ENCODE data around the gene HPGD. TPM values are rescaled to one million over a fixed set of nuclear protein-coding genes. Genes with fewer than 3 reads are reported as not detected.
A peak's percentile ranks its signal among the peaks of the same experiment; 100 is the strongest.

The HPGD gene
- total RNA-seq (2014; rRNA removed; shearing (Covaris generic)) = 0.24 TPM in 1 of 2 replicates, not detected in the other

DNA sequence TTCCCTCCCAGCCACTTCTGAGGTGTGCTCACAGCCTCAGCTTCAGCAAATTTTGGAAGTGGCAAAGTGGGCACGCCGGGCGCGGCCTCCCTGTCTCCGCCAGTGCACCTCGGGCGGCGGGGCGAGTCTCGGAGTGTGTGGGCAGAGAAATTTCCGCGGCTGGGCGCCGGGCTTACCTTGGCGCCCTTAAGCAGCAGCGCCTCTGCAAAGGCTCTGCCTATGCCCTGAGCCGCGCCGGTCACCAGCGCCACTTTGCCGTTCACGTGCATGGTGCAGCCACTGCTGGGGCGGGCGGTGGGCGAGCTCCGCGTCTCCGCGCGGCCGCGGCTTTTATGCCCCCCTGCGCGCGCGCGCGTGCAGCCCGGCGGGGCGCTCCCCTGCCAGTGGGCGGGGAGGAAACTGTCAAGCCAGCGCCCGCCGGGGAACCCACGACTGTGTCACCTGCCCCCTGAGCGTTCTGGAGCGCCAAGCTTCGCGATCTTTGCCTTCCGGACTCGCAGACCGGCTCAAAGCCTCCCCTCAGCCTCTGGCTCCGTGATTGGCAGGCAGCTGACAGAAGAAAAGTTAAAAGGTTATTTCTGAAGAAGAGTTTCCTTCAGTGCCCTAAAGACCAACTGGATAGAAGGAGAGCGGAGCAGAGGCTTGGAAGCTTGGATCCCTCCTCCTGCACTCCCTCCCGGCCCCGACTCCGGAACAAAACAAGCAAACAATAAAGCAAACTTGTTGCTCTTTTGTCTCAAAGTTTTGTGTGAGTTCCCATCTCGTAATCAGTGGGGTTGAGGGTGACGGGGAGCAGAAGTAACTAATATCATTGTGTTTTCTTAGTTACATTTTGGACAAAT, at the start of gene HPGD:
TSS of gene HPGD (minus strand) at position 306 of the 842 bp plus-strand sequence. CDS start at position 269, 37 bp downstream.
- no peak for DNase-seq (ENCODE audit: low read depth)

DNA sequence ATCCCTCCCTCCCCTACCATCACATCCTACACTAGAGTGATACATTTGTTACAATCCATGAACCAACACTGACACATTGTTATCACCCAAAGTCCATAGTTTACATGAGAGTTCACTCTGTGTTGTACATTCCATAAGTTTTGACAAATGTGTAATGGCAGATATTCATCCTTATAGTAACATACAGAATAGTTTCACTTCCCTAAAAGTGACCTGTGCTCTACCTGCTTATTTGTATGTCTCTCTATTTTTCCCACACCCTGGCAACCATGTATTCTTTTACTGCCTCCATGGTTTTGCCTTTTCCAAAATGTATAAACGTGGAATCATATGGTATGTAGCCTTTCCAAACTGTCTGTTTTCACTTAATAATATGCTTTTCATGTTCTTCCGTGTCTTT, 42.2 kb upstream of the HPGD start:
- no peak for DNase-seq (ENCODE audit: low read depth)

DNA sequence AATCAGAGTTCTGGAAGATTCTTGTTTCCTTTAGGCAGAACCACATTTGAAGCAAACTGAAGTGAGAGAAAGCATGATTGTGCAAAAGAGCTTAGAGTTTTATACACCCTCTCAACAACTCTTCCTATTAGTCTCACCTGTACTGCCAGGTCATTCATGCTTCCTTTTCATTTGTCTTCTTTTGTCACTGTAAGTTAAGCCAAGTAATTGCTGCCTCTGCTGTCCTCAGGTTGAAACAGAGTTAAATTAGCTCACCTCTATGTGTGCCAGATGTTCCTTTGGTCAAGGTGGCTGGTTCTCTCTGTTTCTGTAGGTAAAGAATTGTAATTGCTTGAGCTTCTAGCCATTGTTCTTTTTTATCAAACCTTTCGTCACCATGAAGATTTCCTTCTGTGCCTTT, 41.1 kb upstream of the HPGD start:
- no peak for DNase-seq (ENCODE audit: low read depth)

DNA sequence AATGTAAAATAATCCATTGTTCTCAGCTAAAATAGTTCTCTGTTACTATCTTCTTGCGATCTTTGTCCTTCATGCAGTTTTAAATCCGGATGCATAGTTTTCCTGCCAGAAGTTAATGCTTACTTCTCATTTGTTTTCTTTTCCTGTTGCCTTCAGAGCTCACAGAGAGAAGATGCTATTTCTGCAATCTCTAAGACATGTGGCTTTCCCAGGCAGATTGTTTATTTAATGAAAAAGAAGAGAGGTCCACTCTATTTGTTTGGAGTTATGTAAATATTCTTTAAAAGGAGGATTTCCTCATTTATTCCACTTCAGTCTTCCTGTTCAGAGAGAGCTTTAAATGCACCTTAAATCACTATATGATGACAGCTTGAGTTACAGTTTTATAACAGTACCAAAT, 39.3 kb upstream of the HPGD start:
- no peak for DNase-seq (ENCODE audit: low read depth)

DNA sequence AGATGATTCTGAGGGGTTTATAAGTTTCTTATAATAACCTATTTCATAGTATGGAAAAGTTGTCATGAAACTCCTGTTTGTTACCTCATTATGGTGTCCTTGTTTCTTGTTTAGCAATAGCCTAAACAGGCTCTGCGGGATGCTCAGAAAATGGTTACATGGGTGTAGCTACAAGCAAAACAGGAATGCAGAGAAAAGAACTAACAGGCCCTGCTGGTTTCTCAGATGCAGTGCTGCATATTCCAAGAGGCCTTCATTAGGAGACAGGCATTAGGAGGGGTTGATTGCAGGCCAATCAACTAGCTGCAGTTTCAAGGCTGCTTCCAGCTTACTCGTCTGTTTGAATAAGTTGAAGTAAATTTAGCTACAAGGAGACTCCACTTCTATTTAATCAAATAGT, 37.6 kb upstream of the HPGD start:
- DNase-seq (ENCODE audit: low read depth) = no peak

DNA sequence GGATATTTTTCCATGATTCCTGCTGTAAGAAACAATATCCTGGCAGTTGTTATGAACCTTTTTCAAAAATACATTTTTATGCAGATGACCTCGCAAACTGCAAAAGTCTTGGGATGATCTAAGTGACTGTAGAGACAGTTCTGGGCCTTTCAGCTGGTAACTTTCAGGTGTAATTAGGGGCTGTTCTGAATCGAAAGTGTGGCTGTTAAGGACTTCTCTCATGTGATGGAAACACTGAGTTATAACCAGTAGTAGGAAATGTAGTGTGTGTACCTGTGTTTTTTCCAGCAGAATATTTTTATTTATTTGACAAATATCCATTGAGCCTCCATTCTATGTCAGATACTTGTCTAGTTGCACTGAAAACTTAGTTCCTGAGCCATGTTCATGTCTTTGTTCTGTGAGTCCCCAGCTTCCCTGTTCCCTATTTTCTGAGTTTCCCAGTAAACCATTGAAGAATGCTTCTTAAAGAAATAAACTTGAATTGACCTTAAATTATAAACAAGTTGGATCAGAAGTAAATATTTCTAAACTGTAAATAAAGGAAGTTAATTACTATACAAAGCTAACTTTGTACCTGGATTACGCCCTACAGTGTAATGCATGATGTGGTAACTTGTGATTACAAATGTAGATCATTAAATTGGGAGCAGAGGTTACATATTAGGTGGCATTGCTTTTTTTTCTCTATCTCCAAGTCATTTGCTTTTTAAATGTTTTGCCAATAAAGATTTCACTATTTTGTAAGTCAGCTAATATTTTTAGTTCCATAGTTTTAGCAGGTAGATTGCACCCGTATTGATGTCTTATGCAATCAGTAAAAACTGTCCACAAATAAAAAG, 33.7 kb upstream of the HPGD start:
- no peak for DNase-seq (ENCODE audit: low read depth)

DNA sequence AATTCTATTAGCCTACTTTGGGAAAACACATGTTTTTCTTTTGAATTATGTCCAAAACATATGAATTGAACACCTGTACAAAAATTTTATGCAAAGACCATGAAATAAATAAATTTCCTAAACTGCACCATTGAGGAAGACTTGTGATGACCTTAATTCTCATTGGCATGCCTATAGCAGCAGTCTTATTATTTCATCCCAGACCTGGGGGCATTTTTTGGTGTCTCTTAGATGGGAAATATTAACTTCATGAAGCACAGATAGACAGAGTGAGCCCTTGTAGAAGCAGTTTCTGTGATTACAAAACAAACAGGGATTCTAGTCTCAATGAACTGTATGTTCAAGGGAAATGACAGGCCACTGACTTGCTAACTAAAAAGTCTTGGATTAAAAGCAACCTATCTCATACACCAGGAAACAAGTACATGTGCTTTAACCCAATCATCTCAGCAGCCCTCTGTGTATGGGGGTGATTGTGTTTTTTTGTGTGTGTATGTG, 32.0 kb upstream of the HPGD start:
- no peak for DNase-seq (ENCODE audit: low read depth)

DNA sequence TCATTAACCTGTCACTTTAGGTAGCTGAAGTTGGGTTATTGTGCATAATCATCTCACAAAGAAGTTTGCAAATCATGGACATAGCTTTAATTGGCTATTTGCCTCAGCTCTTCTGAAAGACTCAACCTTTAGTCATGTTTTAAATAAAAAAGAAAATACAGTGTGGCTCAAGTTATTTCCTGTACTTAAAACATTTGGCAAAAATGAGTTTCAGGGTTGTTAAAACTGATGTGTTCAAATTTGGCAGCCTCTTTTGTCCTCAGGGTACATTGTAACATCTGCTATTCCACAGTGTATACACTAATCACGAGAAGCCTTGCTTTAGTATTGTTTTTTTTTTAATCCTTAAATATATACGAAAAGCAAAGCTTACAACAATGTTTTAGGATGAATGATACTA, 31.5 kb upstream of the HPGD start:
- peak; percentile 9 for DNase-seq (ENCODE audit: low read depth)

DNA sequence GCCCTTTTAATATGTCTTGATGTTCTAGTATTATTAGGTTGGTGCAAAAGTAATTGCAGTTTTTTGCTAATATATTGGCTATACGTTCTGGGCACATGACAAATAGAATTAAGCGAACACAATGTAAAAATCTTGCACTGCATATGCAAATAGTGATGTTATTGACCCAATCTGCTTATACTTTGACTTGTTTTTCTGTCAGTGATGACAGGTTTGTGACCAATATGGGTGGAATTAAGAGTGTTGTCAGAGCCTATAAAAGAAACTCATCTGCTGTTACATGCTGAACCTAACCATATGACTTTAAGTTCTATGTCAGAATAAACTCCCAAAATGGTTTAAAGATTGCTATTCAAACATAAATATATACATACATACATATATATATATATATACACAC, 30.7 kb upstream of the HPGD start:
- DNase-seq (ENCODE audit: low read depth) = no peak

DNA sequence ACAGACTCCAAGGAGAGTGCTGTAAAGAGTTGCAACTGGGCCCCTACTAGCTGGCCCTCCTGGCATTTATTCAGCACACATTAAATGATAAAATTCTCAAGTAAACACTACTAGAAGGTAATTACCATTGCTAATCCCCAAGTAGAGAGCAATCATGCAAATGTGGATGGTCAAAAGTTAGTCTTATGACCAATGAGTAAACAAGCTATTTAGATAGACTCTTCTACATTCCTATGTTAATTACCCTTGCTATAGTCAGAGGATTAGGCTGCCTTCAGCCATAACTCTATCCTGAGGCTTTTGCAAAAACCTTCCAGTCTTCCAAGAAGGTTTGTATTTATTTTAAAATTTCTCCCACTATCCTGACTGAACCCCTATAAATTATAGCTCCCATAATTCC, 28.3 kb upstream of the HPGD start:
- DNase-seq (ENCODE audit: low read depth) = no peak

DNA sequence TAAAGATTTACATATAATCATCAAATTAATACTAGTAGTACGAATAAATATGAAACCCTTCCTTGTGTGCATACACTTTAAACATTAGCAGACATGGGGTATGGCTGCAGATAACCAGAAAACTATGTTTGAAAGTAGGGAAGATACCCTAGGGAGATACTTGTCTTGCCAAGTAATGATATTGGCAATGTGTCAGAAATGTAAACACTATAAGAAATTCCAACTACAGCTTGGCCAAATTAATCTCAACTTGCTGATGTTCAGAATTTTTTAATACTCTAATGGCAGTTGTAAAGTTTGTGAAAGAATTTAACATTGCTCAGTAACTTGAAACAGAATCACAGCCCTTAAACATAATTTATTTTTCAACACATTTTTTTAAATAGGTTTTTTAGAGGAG, 27.4 kb upstream of the HPGD start:
- DNase-seq (ENCODE audit: low read depth) = no peak

DNA sequence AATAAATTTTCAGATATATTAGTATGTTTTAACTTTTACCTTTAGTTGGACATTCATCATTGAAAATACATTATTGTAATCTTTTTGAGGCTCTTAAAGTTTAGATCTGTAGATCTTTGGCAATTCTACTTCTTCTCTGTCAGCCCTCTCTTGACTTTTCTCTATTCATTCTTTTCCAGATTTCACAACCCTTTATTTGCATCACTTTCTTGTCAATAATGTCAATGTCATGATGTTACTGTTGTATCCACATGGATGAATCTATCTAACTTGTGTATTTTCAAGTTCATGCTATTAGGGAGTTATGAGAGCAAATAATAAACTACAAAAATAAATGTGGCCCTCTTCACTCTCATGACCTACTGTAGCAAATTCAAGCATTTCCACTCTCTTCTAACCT, 23.0 kb upstream of the HPGD start:
- no peak for DNase-seq (ENCODE audit: low read depth)

DNA sequence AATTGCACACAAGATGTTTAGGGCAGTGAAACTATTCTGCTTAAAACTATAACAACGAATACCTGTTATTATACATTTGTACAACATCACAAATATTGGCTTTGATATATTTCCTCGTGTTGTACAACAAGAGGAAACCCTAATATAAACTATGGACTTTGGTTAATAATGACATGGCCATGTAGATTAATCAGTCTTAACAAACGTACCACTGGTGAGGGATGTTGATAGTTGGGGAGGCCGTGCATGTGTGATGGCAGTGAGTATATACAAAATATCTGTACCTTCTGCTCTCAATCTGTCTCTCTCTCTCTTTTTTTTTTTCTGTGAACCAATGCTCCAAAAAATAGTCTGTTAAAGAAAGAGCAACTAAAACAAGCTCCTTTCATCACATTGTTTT, 22.2 kb upstream of the HPGD start:
- DNase-seq (ENCODE audit: low read depth) = no peak

DNA sequence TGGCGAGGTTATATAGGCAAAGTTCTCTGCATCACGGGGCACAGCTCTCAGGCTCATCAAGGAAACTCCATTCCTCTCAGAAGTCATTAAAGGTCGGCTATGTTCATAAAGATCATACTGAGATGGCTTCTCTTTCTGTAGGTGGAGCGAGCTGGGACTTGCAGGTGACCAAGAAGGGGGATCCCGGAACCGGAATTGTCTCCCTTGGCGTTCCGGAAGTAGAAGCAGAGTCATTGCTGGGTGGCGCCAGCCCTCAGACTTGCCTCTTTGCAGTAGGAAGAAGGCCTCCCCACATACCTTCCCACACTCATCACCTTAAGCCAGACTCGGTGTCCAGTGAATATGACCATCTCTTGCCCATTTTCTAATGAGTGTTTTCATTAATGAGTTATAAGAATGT, 17.9 kb upstream of the HPGD start:
- no peak for DNase-seq (ENCODE audit: low read depth)

DNA sequence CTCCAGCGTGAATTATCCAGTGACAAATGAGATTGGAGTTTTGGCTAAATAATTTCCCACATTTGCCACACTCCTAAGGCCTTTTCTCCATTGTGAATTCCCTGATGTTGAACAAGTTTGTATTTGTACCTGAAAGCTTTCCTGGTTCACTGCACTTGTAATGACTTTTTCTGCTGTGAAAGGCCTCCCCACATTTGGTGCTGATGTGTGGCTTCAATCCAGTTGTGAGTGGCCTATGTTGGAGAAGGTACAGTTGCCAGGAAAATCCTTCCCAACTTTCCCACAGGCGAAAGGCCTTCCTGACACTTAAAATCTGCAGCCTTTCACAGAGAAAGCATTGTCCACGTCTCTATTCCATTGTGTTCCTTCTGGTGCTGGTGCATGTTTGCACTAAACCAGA, 17.3 kb upstream of the HPGD start:
- no peak for DNase-seq (ENCODE audit: low read depth)

DNA sequence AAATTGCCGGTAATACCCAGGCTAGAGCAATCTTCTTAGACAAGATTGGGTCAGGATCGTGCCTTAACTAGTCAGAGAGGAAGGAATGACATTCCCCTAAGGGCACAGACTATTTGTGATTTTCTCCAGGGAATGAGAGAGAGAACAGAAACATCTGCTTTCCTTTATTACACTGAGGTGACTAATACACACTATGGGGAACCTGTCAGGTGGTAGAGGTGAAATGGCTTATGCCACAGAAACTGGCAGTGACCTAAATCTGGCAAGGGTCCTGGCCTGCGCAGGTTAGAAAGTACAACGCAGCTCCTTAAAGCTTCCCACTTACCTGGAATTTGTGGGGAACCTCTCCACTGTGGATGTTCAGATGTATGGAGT, 16.6 kb upstream of the HPGD start:
- DNase-seq (ENCODE audit: low read depth) = no peak

DNA sequence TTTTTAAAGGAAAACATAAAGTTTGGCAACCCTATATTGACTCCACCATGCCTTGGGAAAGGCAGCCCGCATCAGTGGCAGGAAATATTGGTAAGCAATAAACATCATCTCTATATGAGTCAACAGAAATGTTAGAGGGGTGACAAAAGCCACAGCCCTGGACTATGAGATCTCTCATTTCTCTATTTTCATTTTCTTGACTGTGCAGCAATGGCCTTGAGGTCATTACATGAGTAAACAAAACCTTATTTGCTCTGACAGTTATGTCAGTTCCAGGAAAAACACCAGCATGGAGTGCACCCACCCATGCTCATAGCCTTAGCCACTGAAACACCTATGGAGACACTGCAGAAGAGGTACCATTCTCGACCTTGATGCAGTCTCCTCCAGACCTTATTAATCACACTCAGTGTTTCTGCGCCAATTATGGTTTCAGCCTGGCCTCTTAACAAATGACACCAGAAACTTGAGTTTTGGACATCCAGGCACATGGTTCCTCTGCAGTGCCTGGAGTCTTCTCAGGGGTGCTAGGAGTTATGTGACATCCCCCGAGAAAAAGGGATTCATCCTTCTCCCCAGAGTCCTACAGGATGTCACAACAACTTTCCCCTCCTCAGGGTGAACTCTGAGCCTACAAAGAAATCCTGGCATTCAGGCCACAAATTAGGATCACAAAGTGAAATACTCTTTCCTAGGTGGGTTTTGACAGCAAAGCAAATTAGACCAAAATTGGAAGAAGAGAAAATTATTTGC, 16.0 kb upstream of the HPGD start:
- no peak for DNase-seq (ENCODE audit: low read depth)

DNA sequence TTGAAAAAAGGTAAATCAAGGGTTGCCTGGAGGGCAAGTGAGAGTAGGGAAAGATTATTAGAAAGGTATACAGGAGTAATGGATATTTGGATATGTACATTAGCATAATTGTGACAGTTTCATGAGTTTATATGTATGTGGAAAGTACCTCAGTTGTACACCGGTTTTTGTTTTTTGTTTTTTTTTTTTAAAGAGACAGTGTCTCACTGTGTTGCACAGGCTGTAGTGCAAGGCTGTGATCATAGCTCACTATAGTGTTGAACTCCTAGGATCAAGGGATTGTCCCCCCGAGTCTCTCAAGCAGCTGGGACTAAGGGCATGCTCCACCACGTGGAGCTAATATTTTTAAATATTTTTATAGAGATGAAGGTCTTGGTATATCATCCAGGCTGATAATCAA, 15.3 kb upstream of the HPGD start:
- DNase-seq (ENCODE audit: low read depth) = no peak

DNA sequence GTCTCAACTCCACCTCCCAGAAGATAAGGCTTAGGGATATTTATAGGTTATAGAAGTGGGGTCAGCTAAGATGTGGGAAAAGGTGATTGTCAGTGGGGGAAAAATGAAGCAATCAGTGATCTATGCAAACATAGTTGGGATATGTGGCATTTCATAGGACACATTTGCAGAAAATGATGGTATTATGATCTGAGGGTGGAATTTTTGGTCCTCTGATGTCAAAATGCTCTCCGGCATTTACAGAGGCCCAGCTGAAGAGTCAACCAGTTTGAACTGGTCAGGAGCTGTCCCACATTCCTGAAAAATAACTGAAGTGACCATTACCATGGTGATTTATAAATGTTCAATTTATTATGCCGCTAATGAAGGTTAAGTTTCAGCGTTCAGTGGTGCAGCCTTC, 12.2 kb upstream of the HPGD start:
- DNase-seq (ENCODE audit: low read depth) = no peak

DNA sequence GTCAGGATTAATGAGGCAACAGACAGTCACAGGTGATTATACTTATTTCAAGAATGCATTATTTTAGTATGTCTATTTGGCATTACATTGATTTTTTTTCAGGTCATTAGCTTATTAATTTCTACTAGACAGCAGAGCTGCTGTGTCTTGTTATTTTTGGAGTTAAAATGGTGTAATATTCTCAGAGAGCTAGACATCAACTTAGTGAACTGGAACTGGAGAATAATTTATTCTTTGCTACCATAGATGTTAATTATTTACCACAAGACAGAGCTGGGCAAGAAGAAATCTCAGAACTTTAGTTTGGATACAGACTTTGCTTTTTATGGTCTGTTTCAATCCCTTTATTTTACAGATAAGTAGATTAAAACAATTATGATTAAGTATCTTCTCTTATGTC, 10.2 kb upstream of the HPGD start:
- no peak for DNase-seq (ENCODE audit: low read depth)

DNA sequence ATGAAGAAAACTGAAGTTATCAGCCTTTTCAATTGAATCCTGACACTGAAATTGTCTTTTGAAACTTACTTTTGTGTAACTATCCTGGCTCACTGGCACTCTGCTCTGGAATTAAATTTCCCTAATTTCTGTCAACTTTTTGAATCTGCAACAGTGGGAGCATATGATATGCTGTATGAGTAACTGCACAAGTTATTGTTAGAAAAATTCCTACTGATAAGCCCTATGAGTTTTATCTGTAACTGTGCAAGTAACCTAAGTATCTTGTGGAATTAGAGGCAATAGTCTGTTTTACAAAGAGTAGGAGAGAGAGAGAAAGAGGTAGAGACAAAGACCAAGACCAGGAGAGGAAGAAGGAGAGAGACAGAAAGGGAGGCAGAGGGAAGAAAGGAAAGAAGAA, 9.2 kb upstream of the HPGD start:
- no peak for DNase-seq (ENCODE audit: low read depth)

DNA sequence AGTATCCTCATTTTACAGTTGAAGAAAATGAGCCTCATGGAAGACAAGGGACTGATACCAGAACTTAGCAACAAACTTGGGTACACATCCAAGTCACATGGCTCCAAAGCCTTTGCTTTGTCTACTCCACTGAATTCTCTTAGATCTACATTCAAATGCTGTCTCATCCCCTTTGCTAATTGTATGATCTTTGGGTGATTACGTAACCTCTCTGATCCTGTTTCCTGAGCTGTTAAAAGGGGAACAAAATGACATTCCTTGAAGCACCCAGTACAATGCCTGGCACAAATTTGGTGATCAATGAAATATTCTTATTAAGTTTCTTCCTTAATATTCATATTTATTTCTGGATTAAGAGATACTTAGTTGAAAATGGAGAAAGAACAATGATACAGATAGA, 5.9 kb upstream of the HPGD start:
- no peak for DNase-seq (ENCODE audit: low read depth)
